DMS79 (cell line): ENCODE measurements around the gene DCTN4.
"Not testable (repeated sequence)": the region's sequence is repeated elsewhere in the genome, so short reads cannot be mapped to it uniquely, and the experiment has no call there.

Experiments used
- DNase-seq: peaks from one replicate; lab custom pipeline; 2025; lab: John Stamatoyannopoulos, UW

The DCTN4 gene

GRCh38 chr5:150778517-150779396 is 19.9 kb upstream of the DCTN4 start, which contains the start of gene SMIM3:
TSS of gene SMIM3 (plus strand) at chr5:150778757. CDS start at chr5:150795441, 16,684 bp downstream.
- no peak for DNase-seq

- DNase-seq: no peak
Observed at GRCh38 chr5:150778088-150778516, 19.3 kb upstream of the DCTN4 start.

GRCh38 chr5:150777685-150778084 is 18.9 kb upstream of the DCTN4 start:
- no peak for DNase-seq

- DNase-seq: no peak
Observed at GRCh38 chr5:150774145-150774544, 15.3 kb upstream of the DCTN4 start.

- no peak for DNase-seq
Observed at GRCh38 chr5:150771034-150771795, 12.4 kb upstream of the DCTN4 start.

GRCh38 chr5:150766251-150766650 is 7.4 kb upstream of the DCTN4 start:
- no peak for DNase-seq

GRCh38 chr5:150765799-150766169 is 7.0 kb upstream of the DCTN4 start:
- DNase-seq: no peak

GRCh38 chr5:150765011-150765798 is 6.4 kb upstream of the DCTN4 start:
- no peak for DNase-seq

GRCh38 chr5:150764530-150764929 is 5.7 kb upstream of the DCTN4 start:
- no peak for DNase-seq

GRCh38 chr5:150763023-150763769 is 4.4 kb upstream of the DCTN4 start:
- DNase-seq: no peak

GRCh38 chr5:150762211-150762610 is 3.4 kb upstream of the DCTN4 start:
- DNase-seq: no peak

- no peak for DNase-seq
Observed at GRCh38 chr5:150759334-150759583, 442 bp upstream of the DCTN4 start.

- DNase-seq: no peak
Observed at GRCh38 chr5:150758203-150758530, 650 bp downstream of the DCTN4 start.

- no peak for DNase-seq
Observed at GRCh38 chr5:150757087-150757649, 1.6 kb downstream of the DCTN4 start.

- no peak for DNase-seq
Observed at GRCh38 chr5:150753863-150754262, 5.0 kb downstream of the DCTN4 start.

- DNase-seq: no peak
Observed at GRCh38 chr5:150753463-150753862, 5.4 kb downstream of the DCTN4 start.

- DNase-seq: peak; percentile 20
Observed at GRCh38 chr5:150751096-150751891, 7.5 kb downstream of the DCTN4 start.

GRCh38 chr5:150750469-150750868 is 8.3 kb downstream of the DCTN4 start:
- DNase-seq: no peak

GRCh38 chr5:150743142-150743488 is 15.7 kb downstream of the DCTN4 start:
- DNase-seq: not testable (repeated sequence)

- DNase-seq: not testable (repeated sequence)
Observed at GRCh38 chr5:150742455-150743141, 16.2 kb downstream of the DCTN4 start.
